HG03039 (cell line): Measurements from ENCODE around the gene DNALI1.
A peak's percentile ranks its signal among the peaks of the same experiment; 100 is the strongest.
"Not testable (repeated sequence)": the region's sequence is repeated elsewhere in the genome, so short reads cannot be mapped to it uniquely, and the experiment has no call there.

Source experiments
- ATAC-seq: cut with Tn5 transposase; IDR thresholded peaks from one replicate; pipeline ENCODE4 v1.9.1; 2021; ENCODE audit warnings: mild to moderate bottlenecking, moderate library complexity; ENCODE audit not compliant: unreplicated experiment

DNALI1 gene

GRCh38 chr1:37556712-37557196, at the start of gene DNALI1:
Gene DNALI1, plus strand, starts transcription at chr1:37556940. Its CDS starts 55 bp downstream, at chr1:37556995.
- no peak for ATAC-seq

- ATAC-seq, result no peak
These were observed 47.6 kb upstream of the DNALI1 start for GRCh38 chr1:37509181-37509580.

GRCh38 chr1:37513795-37514349, 42.9 kb upstream of the DNALI1 start:
- peak; percentile 9 for ATAC-seq

- ATAC-seq, result peak; percentile 89
These were observed 42.2 kb upstream of the DNALI1 start, which contains the start of gene MEAF6 for GRCh38 chr1:37514350-37515184. Gene MEAF6, minus strand, starts transcription at chr1:37514766. Its CDS starts 20 bp downstream, at chr1:37514746.

- ATAC-seq, result no peak
These were observed 41.3 kb upstream of the DNALI1 start for GRCh38 chr1:37515185-37516034.

GRCh38 chr1:37517569-37517968, 39.2 kb upstream of the DNALI1 start:
- ATAC-seq, result no peak

GRCh38 chr1:37518241-37518640, 38.5 kb upstream of the DNALI1 start:
- ATAC-seq, result not testable (repeated sequence)

- ATAC-seq, result not testable (repeated sequence)
These were observed 37.8 kb upstream of the DNALI1 start for GRCh38 chr1:37518929-37519328.

GRCh38 chr1:37519613-37520012, 37.1 kb upstream of the DNALI1 start:
- ATAC-seq, result no peak

- not testable (repeated sequence) for ATAC-seq
These were observed 26.9 kb upstream of the DNALI1 start for GRCh38 chr1:37529888-37530287.

- not testable (repeated sequence) for ATAC-seq
These were observed 24.2 kb upstream of the DNALI1 start for GRCh38 chr1:37532418-37533156.

- no peak for ATAC-seq
These were observed 23.2 kb upstream of the DNALI1 start for GRCh38 chr1:37533317-37534093.

- ATAC-seq, result no peak
These were observed 19.4 kb upstream of the DNALI1 start for GRCh38 chr1:37537378-37537777.

- not testable (repeated sequence) for ATAC-seq
These were observed 17.6 kb upstream of the DNALI1 start for GRCh38 chr1:37539154-37539553.

- no peak for ATAC-seq
These were observed 16.5 kb upstream of the DNALI1 start for GRCh38 chr1:37540036-37540785.

GRCh38 chr1:37544530-37544929, 12.2 kb upstream of the DNALI1 start:
- ATAC-seq, result no peak

GRCh38 chr1:37545019-37545418, 11.7 kb upstream of the DNALI1 start:
- ATAC-seq, result no peak

GRCh38 chr1:37549341-37549740, 7.4 kb upstream of the DNALI1 start:
- no peak for ATAC-seq

GRCh38 chr1:37553598-37553926, 3.2 kb upstream of the DNALI1 start:
- ATAC-seq, result no peak
